Endodermal cell (in vitro differentiated cells): ENCODE data around the gene TEDDM1. TPM values are rescaled to one million over a fixed set of nuclear protein-coding genes. Genes with fewer than 3 reads are reported as not detected.

ENCODE experiments used
- DNase-seq: peaks from one replicate; pipeline ENCODE4 v3.0.0-alpha.2; 2017
- H3K27ac ChIP-seq: 2 replicates; pipeline ENCODE4 v1.5.1; 2013; ENCODE audit warnings: mild to moderate bottlenecking, low read depth, low read length, moderate library complexity
- H3K27me3 ChIP-seq: 2 replicates; pipeline ENCODE4 v1.6.1; 2013; ENCODE audit warnings: mild to moderate bottlenecking, low read length, moderate library complexity; ENCODE audit not compliant: insufficient read depth, control insufficient read depth, poor library complexity, severe bottlenecking
- H3K36me3 ChIP-seq: 2 replicates; pipeline ENCODE4 v1.7.0; 2013; ENCODE audit warnings: mild to moderate bottlenecking, low read length, moderate library complexity; ENCODE audit not compliant: control insufficient read depth, insufficient read depth
- H3K4me1 ChIP-seq: one replicate; pipeline ENCODE4 v1.7.0; 2013; ENCODE audit warnings: low read length; ENCODE audit not compliant: control insufficient read depth, insufficient read depth
- H3K4me3 ChIP-seq: 2 replicates; pipeline ENCODE4 v1.5.1; 2013; ENCODE audit warnings: mild to moderate bottlenecking, low read length, moderate library complexity
- H3K9ac ChIP-seq: 2 replicates; pipeline ENCODE4 v1.6.1; 2013; ENCODE audit warnings: mild to moderate bottlenecking, low read length, moderate library complexity; ENCODE audit not compliant: poor library complexity, severe bottlenecking; ENCODE audit errors: extremely low read depth
- H3K9me3 ChIP-seq: 2 replicates; pipeline ENCODE4 v1.6.1; 2013; ENCODE audit warnings: mild to moderate bottlenecking, low read length, moderate library complexity; ENCODE audit not compliant: control insufficient read depth
- H3K27ac Mint-ChIP-seq: 2 replicates; pipeline ENCODE4 v1.8.0; 2020; ENCODE audit warnings: mixed read lengths
- H3K27me3 Mint-ChIP-seq: 2 replicates; pipeline ENCODE4 v1.8.0; 2021; ENCODE audit warnings: mild to moderate bottlenecking, mixed read lengths; ENCODE audit not compliant: insufficient read depth
- H3K36me3 Mint-ChIP-seq: 2 replicates; pipeline ENCODE4 v1.8.0; 2020; ENCODE audit warnings: low read depth, mixed read lengths
- H3K4me1 Mint-ChIP-seq: 2 replicates; pipeline ENCODE4 v1.8.0; 2020; ENCODE audit warnings: mixed read lengths
- H3K4me3 Mint-ChIP-seq: 2 replicates; pipeline ENCODE4 v1.8.0; 2020; ENCODE audit warnings: mild to moderate bottlenecking, moderate library complexity, mixed read lengths
- H3K9me3 Mint-ChIP-seq: 2 replicates; pipeline ENCODE4 v1.8.0; 2020; ENCODE audit warnings: mild to moderate bottlenecking, mixed read lengths
- CTCF ChIP-seq: fragments of 200-600 bp; sonication (generic); conservative IDR thresholded peaks from 2 replicates; pipeline ENCODE4 v1.5.0; 2021; ENCODE audit warnings: antibody characterized with exemption, mild to moderate bottlenecking
- WGBS, 2 experiments: methylation state at CpG; one replicate each; pipeline versions ENCODE4 v1.1.5 to v1.1.7; 2013; ENCODE audit warnings: missing lambda C conversion rate in 2 of 2, mixed read lengths in 1 of 2; ENCODE audit not compliant: insufficient coverage in 1 of 2, insufficient read length in 1 of 2; 5-methylcytosine and 5-hydroxymethylcytosine counted together
- total RNA-seq, 2 donors: library from RNA; stranded (reverse); fragmentation: NEBNext Ultra II Directional in 1 of 2; extraction: Animal tissue kit (Norgen Biotek cat#: 25700) in 1 of 2; gene quantifications; 2 replicates in 1 of 2; 3 replicates in 1 of 2; pipeline ENCODE4 v1.2.1, GENCODE V29; 2021

TEDDM1 gene
- total RNA-seq, 2 donors from 2014 or later = not detected

- no peak for TF ChIP-seq CTCF
- H3K4me1 Mint-ChIP-seq = peaks cover 6% of the 10 kb centered on the region
Observed at GRCh38 chr1:182366596-182366995, 33.9 kb downstream of the TEDDM1 start.

GRCh38 chr1:182359645-182360044, 40.8 kb downstream of the TEDDM1 start:
- no peak overlapping the region for H3K27ac ChIP-seq
- H3K9ac ChIP-seq = no peak overlapping the region
- TF ChIP-seq CTCF = no peak
- Mint-ChIP-seq H3K36me3 (no peaks in the 10 kb centered on the region), H3K4me3 (no peak overlapping the region), H3K27me3 (no peaks in the 10 kb centered on the region), H3K4me1 (peaks cover 22% of the 10 kb centered on the region), H3K9me3 (no peaks in the 10 kb centered on the region), H3K27ac (no peak overlapping the region)
- H3K4me3 ChIP-seq = no peak overlapping the region
- no peak for DNase-seq
- WGBS, 2 experiments = 43 to 67% methylated on average over 2 to 7 of the region's 7 CpGs
- H3K9me3 ChIP-seq = no peaks in the 10 kb centered on the region
- no peaks in the 10 kb centered on the region for H3K36me3 ChIP-seq
- H3K4me1 ChIP-seq = peaks cover 7% of the 10 kb centered on the region
- no peaks in the 10 kb centered on the region for H3K27me3 ChIP-seq

More at GRCh38 chr1:182366596-182366995, 33.9 kb downstream of the TEDDM1 start:
- no peaks in the 10 kb centered on the region for H3K27me3 Mint-ChIP-seq
- H3K9me3 Mint-ChIP-seq = no peaks in the 10 kb centered on the region
- Histone ChIP-seq H3K27me3 (no peaks in the 10 kb centered on the region), H3K27ac (no peak overlapping the region), H3K9me3 (no peaks in the 10 kb centered on the region), H3K9ac (no peak overlapping the region), H3K36me3 (no peaks in the 10 kb centered on the region), H3K4me3 (no peak overlapping the region), H3K4me1 (no peaks in the 10 kb centered on the region)
- no peak overlapping the region for H3K27ac Mint-ChIP-seq
- no peak for DNase-seq
- WGBS, 2 experiments = 89 to 92% methylated on average over 2 of the region's 2 CpGs
- H3K4me3 Mint-ChIP-seq = no peak overlapping the region
- H3K36me3 Mint-ChIP-seq = no peaks in the 10 kb centered on the region

- no peak overlapping the region for H3K4me3 Mint-ChIP-seq
- Histone ChIP-seq H3K36me3 (no peaks in the 10 kb centered on the region), H3K27me3 (no peaks in the 10 kb centered on the region), H3K4me3 (no peak overlapping the region), H3K9me3 (no peaks in the 10 kb centered on the region), H3K4me1 (peaks cover 7% of the 10 kb centered on the region), H3K9ac (no peak overlapping the region), H3K27ac (no peak overlapping the region)
- no peaks in the 10 kb centered on the region for H3K9me3 Mint-ChIP-seq
- H3K36me3 Mint-ChIP-seq = no peaks in the 10 kb centered on the region
- H3K27ac Mint-ChIP-seq = no peak overlapping the region
- peaks cover 21% of the 10 kb centered on the region for H3K4me1 Mint-ChIP-seq
- 87 to 91% methylated on average over 3 to 4 of the region's 4 CpGs for WGBS, 2 experiments
- H3K27me3 Mint-ChIP-seq = no peaks in the 10 kb centered on the region
- TF ChIP-seq CTCF = no peak
- DNase-seq = no peak
Observed at GRCh38 chr1:182357913-182358312, 42.6 kb downstream of the TEDDM1 start.
